ENCODE measurements around the gene OR2T2. TPM values are rescaled to one million over a fixed set of nuclear protein-coding genes. Genes with fewer than 3 reads are reported as not detected.
A peak's percentile ranks its signal among the peaks of the same experiment; 100 is the strongest.
"Not testable (repeated sequence)": the region's sequence is repeated elsewhere in the genome, so short reads cannot be mapped to it uniquely, and the experiment has no call there.

OR2T2 gene
- total RNA-seq, 2 donors from 2014 or later = not detected

GRCh38 chr1:248434913-248435312, 10.5 kb upstream of the OR2T2 start:
- H3K27ac Mint-ChIP-seq; H3K36me3 Mint-ChIP-seq (ENCODE audit: insufficient read depth in 2 of 2); H3K27me3 Mint-ChIP-seq (ENCODE audit: low read depth); ATAC-seq (replicated peaks in 1 of 2); H3K4me3 Mint-ChIP-seq; DNase-seq; H3K9me3 Mint-ChIP-seq; H3K4me1 Mint-ChIP-seq (ENCODE audit: low read depth): not testable (repeated sequence)

- H3K4me1 Mint-ChIP-seq (ENCODE audit: low read depth); H3K27ac Mint-ChIP-seq; ATAC-seq (replicated peaks in 1 of 2); DNase-seq; H3K36me3 Mint-ChIP-seq (ENCODE audit: insufficient read depth in 2 of 2); H3K4me3 Mint-ChIP-seq; H3K27me3 Mint-ChIP-seq (ENCODE audit: low read depth); H3K9me3 Mint-ChIP-seq: not testable (repeated sequence)
Measured at GRCh38 chr1:248436303-248436702, 9.1 kb upstream of the OR2T2 start.

GRCh38 chr1:248438668-248439067, 6.8 kb upstream of the OR2T2 start:
- ATAC-seq (replicated peaks in 1 of 2); DNase-seq; H3K9me3 Mint-ChIP-seq; H3K4me3 Mint-ChIP-seq; H3K4me1 Mint-ChIP-seq (ENCODE audit: low read depth); H3K27ac Mint-ChIP-seq; H3K27me3 Mint-ChIP-seq (ENCODE audit: low read depth); H3K36me3 Mint-ChIP-seq (ENCODE audit: insufficient read depth in 2 of 2): not testable (repeated sequence)

GRCh38 chr1:248439283-248439682, 6.2 kb upstream of the OR2T2 start:
- H3K4me3 Mint-ChIP-seq; H3K27me3 Mint-ChIP-seq (ENCODE audit: low read depth); H3K4me1 Mint-ChIP-seq (ENCODE audit: low read depth); H3K36me3 Mint-ChIP-seq (ENCODE audit: insufficient read depth in 2 of 2); DNase-seq; H3K9me3 Mint-ChIP-seq; H3K27ac Mint-ChIP-seq; ATAC-seq (replicated peaks in 1 of 2): not testable (repeated sequence)

- H3K36me3 Mint-ChIP-seq (ENCODE audit: insufficient read depth in 2 of 2); DNase-seq; H3K4me1 Mint-ChIP-seq (ENCODE audit: low read depth); H3K27me3 Mint-ChIP-seq (ENCODE audit: low read depth); H3K4me3 Mint-ChIP-seq; H3K9me3 Mint-ChIP-seq; H3K27ac Mint-ChIP-seq: not testable (repeated sequence)
- peak; percentile 63 to 72 for ATAC-seq (replicated peaks in 1 of 2)
Measured at GRCh38 chr1:248442500-248443277, 2.7 kb upstream of the OR2T2 start.

GRCh38 chr1:248444603-248445002, 834 bp upstream of the OR2T2 start:
- not testable (repeated sequence) for ATAC-seq (replicated peaks in 1 of 2); H3K27me3 Mint-ChIP-seq (ENCODE audit: low read depth); DNase-seq; H3K9me3 Mint-ChIP-seq; H3K27ac Mint-ChIP-seq; H3K36me3 Mint-ChIP-seq (ENCODE audit: insufficient read depth in 2 of 2); H3K4me3 Mint-ChIP-seq; H3K4me1 Mint-ChIP-seq (ENCODE audit: low read depth)

GRCh38 chr1:248448409-248449074, 3.1 kb downstream of the OR2T2 start:
- not testable (repeated sequence) for H3K9me3 Mint-ChIP-seq; H3K4me1 Mint-ChIP-seq (ENCODE audit: low read depth); H3K36me3 Mint-ChIP-seq (ENCODE audit: insufficient read depth in 2 of 2); H3K27me3 Mint-ChIP-seq (ENCODE audit: low read depth); DNase-seq; H3K4me3 Mint-ChIP-seq; H3K27ac Mint-ChIP-seq
- peak; percentile 31 to 48 for ATAC-seq (replicated peaks in 1 of 2)

GRCh38 chr1:248449821-248450465, 4.5 kb downstream of the OR2T2 start:
- H3K27ac Mint-ChIP-seq = not testable (repeated sequence)

GRCh38 chr1:248450466-248451145, 5.2 kb downstream of the OR2T2 start:
- not testable (repeated sequence) for H3K4me3 Mint-ChIP-seq; H3K27ac Mint-ChIP-seq; H3K4me1 Mint-ChIP-seq (ENCODE audit: low read depth); DNase-seq; ATAC-seq (replicated peaks in 1 of 2); H3K36me3 Mint-ChIP-seq (ENCODE audit: insufficient read depth in 2 of 2); H3K9me3 Mint-ChIP-seq; H3K27me3 Mint-ChIP-seq (ENCODE audit: low read depth)

More at GRCh38 chr1:248449821-248450465, 4.5 kb downstream of the OR2T2 start:
- not testable (repeated sequence) for H3K4me1 Mint-ChIP-seq (ENCODE audit: low read depth); DNase-seq; H3K4me3 Mint-ChIP-seq; ATAC-seq (replicated peaks in 1 of 2); H3K27me3 Mint-ChIP-seq (ENCODE audit: low read depth); H3K9me3 Mint-ChIP-seq; H3K36me3 Mint-ChIP-seq (ENCODE audit: insufficient read depth in 2 of 2)

- H3K27me3 Mint-ChIP-seq (ENCODE audit: low read depth); H3K27ac Mint-ChIP-seq; H3K4me1 Mint-ChIP-seq (ENCODE audit: low read depth); ATAC-seq (replicated peaks in 1 of 2); H3K36me3 Mint-ChIP-seq (ENCODE audit: insufficient read depth in 2 of 2); DNase-seq; H3K9me3 Mint-ChIP-seq; H3K4me3 Mint-ChIP-seq: not testable (repeated sequence)
Measured at GRCh38 chr1:248453619-248454018, 8.2 kb downstream of the OR2T2 start.

- H3K4me1 Mint-ChIP-seq (ENCODE audit: low read depth) = not testable (repeated sequence)
Measured at GRCh38 chr1:248455045-248455444, 9.6 kb downstream of the OR2T2 start.

GRCh38 chr1:248456635-248457034, 11.2 kb downstream of the OR2T2 start:
- H3K9me3 Mint-ChIP-seq; DNase-seq; H3K27ac Mint-ChIP-seq; H3K36me3 Mint-ChIP-seq (ENCODE audit: insufficient read depth in 2 of 2); H3K4me3 Mint-ChIP-seq; H3K27me3 Mint-ChIP-seq (ENCODE audit: low read depth); H3K4me1 Mint-ChIP-seq (ENCODE audit: low read depth); ATAC-seq (replicated peaks in 1 of 2): not testable (repeated sequence)

More at GRCh38 chr1:248455045-248455444, 9.6 kb downstream of the OR2T2 start:
- H3K4me3 Mint-ChIP-seq; DNase-seq; H3K27ac Mint-ChIP-seq; H3K36me3 Mint-ChIP-seq (ENCODE audit: insufficient read depth in 2 of 2); ATAC-seq (replicated peaks in 1 of 2); H3K9me3 Mint-ChIP-seq; H3K27me3 Mint-ChIP-seq (ENCODE audit: low read depth): not testable (repeated sequence)

GRCh38 chr1:248459117-248459516, 13.7 kb downstream of the OR2T2 start:
- H3K4me1 Mint-ChIP-seq (ENCODE audit: low read depth); H3K27me3 Mint-ChIP-seq (ENCODE audit: low read depth); H3K4me3 Mint-ChIP-seq; ATAC-seq (replicated peaks in 1 of 2); DNase-seq; H3K9me3 Mint-ChIP-seq; H3K27ac Mint-ChIP-seq; H3K36me3 Mint-ChIP-seq (ENCODE audit: insufficient read depth in 2 of 2): not testable (repeated sequence)

Measured in activated T-cell treated with anti-CD3 and anti-CD28 coated beads, Interleukin-2, amount 50 U/mL, for 72 hours (primary cell).